Measurements from ENCODE around the gene LPP. TPM values are rescaled to one million over a fixed set of nuclear protein-coding genes. Genes with fewer than 3 reads are reported as not detected.

LPP gene
- total and polyA plus RNA-seq, 2 of the 4 experiments (the other 2 are of a cell fraction) = 16.0 to 130 TPM

DNA sequence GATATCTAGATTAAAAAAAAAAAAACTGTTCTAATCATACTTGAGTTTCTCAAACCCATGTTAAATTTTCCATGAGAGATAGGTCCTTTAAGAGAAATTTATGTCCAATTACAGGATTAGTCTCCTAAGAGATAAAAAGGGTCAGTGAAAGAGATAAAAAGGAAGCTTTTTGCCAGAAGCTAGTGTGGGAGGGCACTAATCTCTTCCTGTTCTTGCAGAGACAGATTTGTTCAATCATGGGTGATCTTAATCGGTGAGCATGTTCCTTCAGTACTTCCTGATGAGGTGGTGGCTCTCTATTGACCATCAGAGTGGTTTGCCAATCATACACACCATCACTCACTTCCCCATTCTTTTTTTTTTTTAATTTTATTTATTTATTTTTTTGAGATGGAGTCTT lies 16.9 kb upstream of the LPP start:
- no peaks in the 10 kb centered on the region for H3K79me1 ChIP-seq (ENCODE audit: low read depth in 1 of 2, low read length in 2 of 2)
- no peak overlapping the region for H3K4me3 ChIP-seq (ENCODE audit: insufficient read depth, low read depth, low read length)
- no peak overlapping the region for H3K23ac ChIP-seq (ENCODE audit: low read depth, low read length)
- no peak overlapping the region for H2BK120ac ChIP-seq (ENCODE audit: low read depth, low read length)
- no peak overlapping the region for H2AFZ ChIP-seq (replicated peaks; ENCODE audit: low read length, poor library complexity)
- no peak overlapping the region for H4K91ac ChIP-seq (ENCODE audit: insufficient read depth, low read depth, low read length)
- H2BK15ac ChIP-seq (ENCODE audit: low read depth, low read length) = no peak overlapping the region
- H3K9me3 ChIP-seq (ENCODE audit: control insufficient read depth, insufficient read depth, low read length) = no peaks in the 10 kb centered on the region
- H3K4ac ChIP-seq (ENCODE audit: low read depth, low read length) = no peak overlapping the region
- no peak overlapping the region for H4K8ac ChIP-seq (ENCODE audit: low read depth in 2 of 2, low read length in 2 of 2)
- in situ Hi-C loops (cut with MboI; ENCODE audit: low sequenced_read_pairs) (no loop called here), dilution Hi-C loops (cut with HindIII; ENCODE audit: low sequenced_read_pairs, unreplicated experiment) (no loop called here), intact Hi-C loops (cut with micrococcal nuclease) (no loop called here)
- no peak overlapping the region for H2AK5ac ChIP-seq (ENCODE audit: low read depth, low read length)
- peaks cover 3% of the 10 kb centered on the region for H3K9me1 ChIP-seq (ENCODE audit: insufficient read depth, low read length)
- ATAC-seq (ENCODE audit: low read depth) = no peak
- POLR2A ChIA-PET (ENCODE audit: unreplicated experiment) = no interaction called here
- no peak overlapping the region for H2BK5ac ChIP-seq (ENCODE audit: low read depth, low read length, poor library complexity, severe bottlenecking)
- H3K56ac ChIP-seq (ENCODE audit: extremely low read depth, insufficient read depth, low read length) = no peak overlapping the region
- H2AK9ac ChIP-seq (replicated peaks; ENCODE audit: low read depth, low read length, poor library complexity) = no peak overlapping the region
- CTCF ChIA-PET = interaction anchor here (0.7 to 1.3 kb wide), 3 partner anchors 11 to 792 kb away, joined by 3 to 4 read pairs (median 3); no protein-coding TSS in a partner anchor
- H3K18ac ChIP-seq (ENCODE audit: low read depth, low read length) = no peak overlapping the region
- H3K36me3 ChIP-seq (ENCODE audit: control insufficient read depth, insufficient read depth, low read length) = no peaks in the 10 kb centered on the region
- H3K27me3 ChIP-seq (ENCODE audit: control insufficient read depth, insufficient read depth, low read length) = no peaks in the 10 kb centered on the region
- no peak overlapping the region for H3K27ac ChIP-seq (ENCODE audit: insufficient read depth, low read length)
- no peak overlapping the region for H3K4me2 ChIP-seq (ENCODE audit: low read depth, low read length)
- H3K4me1 ChIP-seq (ENCODE audit: control insufficient read depth, insufficient read depth, low read length) = no peaks in the 10 kb centered on the region
- no CpG with 5 or more reads among the region's 1 CpG for WGBS, 2 experiments (ENCODE audit: extremely low coverage in 2 of 2, insufficient read length in 1 of 2)
- no peak for TF ChIP-seq MAZ (IDR thresholded peaks at IDR 0.05; ENCODE audit: borderline replicate concordance, low read depth, low read length)
- TF ChIP-seq BHLHE40 (IDR thresholded peaks at IDR 0.05; ENCODE audit: low read depth, low read length) = no peak
- no peak for TF ChIP-seq POLR2A (IDR thresholded peaks at IDR 0.05; ENCODE audit: low read depth, low read length)
- no peaks in the 10 kb centered on the region for H4K20me1 ChIP-seq (ENCODE audit: insufficient read depth, low read length)
- no peak overlapping the region for H3K9ac ChIP-seq (ENCODE audit: low read depth, low read length)
- no TSS peak for BruUV-seq (replicated peaks)
- H2BK20ac ChIP-seq (ENCODE audit: low read depth, low read length) = no peak overlapping the region
- no peak for DNase-seq
- no peak overlapping the region for H3K14ac ChIP-seq (replicated peaks; ENCODE audit: low read depth, low read length)
- no peak overlapping the region for H4K5ac ChIP-seq (ENCODE audit: low read depth, low read length)
